Measurements from ENCODE around the gene CANT1.

- no peak for TF ChIP-seq POLR2A (IDR thresholded peaks at IDR 0.05)
- no peak for TF ChIP-seq CTCF (IDR thresholded peaks at IDR 0.05)
These were observed 12.8 kb downstream of the CANT1 start for GRCh38 chr17:78996781-78997201.
